CD4-positive, alpha-beta T cell treated with Interleukin-1 beta for 1 hour (primary cell): Measurements from ENCODE around the gene SLC9A9.
A peak's percentile ranks its signal among the peaks of the same experiment; 100 is the strongest.
"Not testable (repeated sequence)": the region's sequence is repeated elsewhere in the genome, so short reads cannot be mapped to it uniquely, and the experiment has no call there.

ENCODE experiments used
- DNase-seq, 2 donors: peaks; one replicate each; pipeline ENCODE4 v3.0.0-alpha.2; 2020 to 2022

SLC9A9 gene

DNA sequence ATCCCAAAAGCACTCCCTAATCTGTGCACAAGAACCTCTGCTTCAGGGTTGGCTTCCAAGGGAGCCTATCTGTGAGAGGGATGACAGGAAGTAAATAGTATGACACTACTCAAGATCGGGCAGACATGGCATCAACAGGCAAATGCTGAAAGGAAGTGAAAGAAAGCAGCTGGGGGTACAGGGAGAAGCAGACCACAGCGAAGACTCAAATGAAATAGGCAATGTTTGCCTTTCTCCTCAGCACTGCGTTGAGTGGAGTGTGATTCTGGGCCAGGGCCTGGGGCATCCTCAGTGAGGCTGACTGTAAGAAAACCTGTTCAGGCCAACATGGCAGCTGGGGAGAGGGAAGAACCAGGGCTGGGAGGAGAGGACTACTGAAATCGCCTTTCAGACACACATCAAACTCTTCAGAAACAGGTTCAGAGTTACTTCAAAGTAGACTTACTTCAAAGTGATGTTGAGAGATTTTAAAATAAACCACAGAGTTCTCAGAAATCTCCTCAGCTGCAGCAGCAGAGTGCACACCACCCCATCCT lies 96.6 kb downstream of the SLC9A9 start:
- peak; percentile 18 to 22 for DNase-seq

DNA sequence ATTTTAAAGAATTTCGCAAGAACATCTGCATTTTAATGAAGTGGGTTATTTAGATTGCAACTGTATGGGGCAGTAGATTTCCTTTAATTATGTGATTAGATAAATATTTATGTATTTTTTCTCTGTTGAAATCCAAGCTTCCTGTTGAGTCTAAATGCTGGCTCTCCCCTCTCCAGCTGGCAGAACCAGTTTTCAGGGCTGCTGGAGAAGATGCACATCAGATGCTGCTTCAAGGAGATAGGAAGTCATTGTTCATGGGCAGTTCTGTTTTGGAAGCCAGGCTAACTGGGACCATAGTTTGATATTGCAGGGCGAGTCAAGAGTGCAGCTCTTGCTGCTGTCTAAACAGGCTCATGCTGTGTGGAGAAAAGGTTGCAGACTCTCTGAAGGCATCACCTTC lies 97.4 kb downstream of the SLC9A9 start:
- DNase-seq, result no peak

DNA sequence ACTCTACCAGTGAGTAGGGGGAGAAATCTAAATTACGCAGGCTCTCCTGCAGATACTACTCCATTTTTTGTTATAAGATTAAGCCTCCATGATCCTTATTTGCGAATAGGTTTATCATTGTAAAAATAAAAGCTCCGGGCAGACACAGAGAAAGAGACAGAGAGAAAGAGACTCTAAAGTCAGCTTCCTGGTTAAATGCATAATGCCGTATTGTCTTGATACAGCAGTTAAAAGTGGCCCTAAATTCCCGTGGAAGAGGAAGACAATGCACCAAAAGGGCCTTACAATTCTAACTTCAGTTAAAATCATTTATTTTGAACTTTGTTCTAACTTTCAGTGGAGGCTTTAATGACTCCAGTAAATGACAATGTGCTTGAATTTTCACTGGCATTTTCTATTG lies 98.3 kb downstream of the SLC9A9 start:
- DNase-seq, result no peak

DNA sequence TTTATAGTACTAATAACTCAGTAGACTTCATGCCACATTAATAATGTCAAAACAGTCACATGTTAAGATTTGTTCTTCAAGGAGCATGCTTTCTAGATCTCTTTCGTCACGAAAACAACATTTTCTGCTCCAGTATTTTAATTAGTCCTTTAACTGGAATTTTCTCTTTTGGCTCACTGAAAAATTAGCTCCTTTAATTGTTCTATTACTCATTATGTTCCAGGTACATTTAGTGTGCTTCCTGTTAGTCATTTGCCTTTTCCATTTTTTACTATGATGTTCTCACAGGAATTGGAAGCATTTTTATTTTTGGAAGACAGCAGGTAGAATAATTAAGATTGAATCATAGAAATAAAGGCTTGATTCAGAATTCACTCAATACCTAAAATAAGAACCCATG lies 111.2 kb downstream of the SLC9A9 start:
- DNase-seq, result no peak

DNA sequence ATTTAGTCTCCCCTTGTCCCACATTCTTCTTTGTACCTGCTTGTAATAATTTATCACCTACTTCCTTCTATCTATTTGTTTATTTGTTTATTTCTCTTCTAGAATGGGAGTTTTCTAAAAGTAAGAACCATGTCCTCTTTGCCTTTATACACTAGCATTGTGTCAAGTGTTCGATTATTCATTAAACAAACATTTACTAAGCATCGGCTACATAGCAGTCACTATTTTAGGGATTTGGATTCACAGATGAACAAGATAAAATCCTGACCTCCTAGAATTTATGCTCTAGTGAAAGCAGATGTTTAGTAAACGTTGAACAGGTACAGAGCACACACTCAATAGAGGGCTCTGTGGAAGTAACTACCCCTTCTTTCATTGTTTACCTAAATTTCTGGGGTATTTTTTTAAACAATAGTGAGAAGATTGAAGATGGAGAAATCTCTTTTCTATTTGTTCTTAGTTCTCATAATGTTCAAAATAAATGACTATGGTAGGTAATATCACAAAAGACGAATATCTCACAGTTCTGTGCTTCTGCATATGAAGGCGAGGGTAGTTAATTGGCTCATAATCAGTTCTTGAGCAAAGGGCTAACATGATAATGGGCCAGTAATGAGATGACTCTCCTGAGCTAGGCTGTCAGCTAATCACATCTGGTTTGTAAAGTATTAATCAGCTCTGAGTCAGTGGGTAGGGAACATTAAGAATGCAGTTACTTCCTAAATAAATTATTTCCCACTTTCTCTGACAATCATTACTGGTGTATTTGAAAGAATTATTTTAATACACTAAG lies 111.9 kb downstream of the SLC9A9 start:
- no peak for DNase-seq

DNA sequence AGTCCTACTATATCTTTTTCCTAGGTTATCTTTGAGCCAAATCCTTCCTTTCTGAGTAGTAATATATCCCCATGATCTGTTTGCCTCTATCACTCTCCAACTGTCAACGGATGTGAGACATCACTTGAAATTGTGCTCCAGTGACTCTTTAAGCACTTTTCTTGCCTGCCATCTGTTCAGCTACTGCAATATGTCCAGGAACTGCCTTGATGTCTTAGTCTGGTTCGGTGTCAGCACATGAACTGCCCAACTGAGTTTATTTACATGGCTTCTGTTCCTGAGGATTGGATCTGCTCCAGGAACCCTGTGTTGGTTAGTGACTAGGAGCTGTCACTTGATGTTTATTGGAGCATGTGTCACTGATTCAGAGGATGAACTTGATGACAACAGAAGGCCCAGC lies 116.5 kb downstream of the SLC9A9 start:
- DNase-seq, result no peak

DNA sequence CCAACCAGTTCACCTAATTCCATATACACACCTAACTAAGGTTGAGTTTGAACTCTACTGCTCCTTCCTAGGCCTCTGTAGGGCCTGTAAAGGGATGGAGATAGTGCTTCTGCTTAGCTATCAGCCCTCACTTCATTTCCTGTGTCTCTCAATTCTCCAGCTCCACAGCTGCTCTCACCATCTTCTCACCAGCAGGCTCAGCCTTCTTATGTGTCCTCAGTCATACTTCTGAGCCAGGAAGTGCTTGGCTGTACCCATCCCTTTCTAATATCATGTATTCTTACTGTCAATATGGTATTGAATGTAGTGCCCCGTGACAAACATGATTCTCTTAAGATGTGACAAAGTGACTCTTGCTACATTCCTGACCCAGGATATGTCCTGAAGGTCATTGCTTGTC lies 116.9 kb downstream of the SLC9A9 start:
- no peak for DNase-seq

DNA sequence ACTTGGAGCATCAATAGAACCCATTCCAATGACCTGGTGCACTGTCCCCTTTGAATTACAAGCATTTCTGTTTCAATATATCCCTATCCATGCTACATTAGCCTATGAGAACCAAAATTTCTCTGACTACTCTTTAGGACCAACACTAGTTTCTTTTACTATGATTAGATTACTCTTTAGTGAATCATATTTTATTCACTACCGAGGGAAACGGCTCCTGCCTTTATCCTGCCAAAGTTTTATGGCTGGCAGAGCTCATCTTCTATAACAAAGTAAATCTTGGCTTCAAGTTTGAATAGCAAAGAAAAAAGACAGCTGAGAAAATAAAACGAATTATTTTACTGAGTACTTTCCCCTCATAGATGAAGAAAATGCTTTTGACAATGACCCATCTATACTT lies 120.9 kb downstream of the SLC9A9 start:
- no peak for DNase-seq

DNA sequence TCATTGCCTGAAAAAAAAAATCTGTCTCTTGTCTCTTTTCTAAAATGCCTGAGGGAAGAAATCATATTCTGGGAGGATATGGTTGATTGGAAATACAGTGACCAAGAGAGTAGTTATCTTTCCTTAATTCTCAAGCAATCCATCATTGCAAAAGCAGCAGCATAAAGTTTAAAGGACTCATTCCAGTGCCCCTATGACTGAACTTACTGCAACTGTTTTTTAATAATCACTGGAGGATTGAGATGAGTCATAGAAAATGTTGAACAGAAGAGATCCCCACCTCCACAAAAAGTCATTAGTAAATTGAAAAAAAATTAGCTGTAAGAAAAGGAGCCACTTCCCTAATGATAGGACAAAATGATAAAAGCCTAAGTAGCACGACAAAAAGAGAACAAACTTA lies 121.5 kb downstream of the SLC9A9 start:
- DNase-seq, result no peak

DNA sequence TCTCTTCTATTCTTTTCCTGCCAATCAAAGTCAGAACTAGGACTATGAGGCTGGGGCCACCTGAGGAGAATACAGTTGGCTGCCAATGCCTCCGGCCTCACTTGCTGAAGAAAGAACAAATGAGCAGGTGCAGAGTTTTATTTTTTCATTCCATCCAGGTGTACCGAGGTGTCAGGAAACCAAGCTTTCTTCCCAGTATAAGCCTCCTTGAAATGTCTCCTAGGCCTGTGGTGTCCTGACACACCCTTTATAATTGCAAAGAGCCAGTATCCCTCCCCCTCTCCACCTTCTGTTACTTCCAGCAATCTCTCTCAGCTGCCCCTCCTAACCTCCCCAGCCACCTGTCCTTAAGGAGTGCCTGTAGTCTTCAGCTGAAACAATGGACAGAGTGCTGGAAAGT lies 127.9 kb downstream of the SLC9A9 start:
- DNase-seq, result no peak

DNA sequence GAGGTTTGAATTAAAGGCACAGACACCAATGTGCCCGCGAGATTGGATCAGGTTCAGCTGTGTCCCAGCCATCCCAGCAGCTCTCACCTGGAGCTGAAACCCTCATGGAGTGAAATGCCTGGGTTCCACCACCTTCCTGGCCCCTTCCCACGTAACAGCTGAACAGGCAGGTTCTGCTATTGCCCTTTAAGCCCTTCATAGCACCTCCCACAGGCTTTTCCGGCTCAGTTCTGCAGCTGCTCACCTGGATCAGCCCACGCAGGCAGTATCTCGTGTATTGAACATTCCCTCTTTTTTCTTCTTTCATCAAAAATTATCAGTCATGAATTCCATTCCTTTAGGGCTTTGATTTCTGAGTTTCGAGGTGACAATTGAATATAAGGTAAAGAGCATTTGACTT lies 129.8 kb downstream of the SLC9A9 start:
- no peak for DNase-seq

DNA sequence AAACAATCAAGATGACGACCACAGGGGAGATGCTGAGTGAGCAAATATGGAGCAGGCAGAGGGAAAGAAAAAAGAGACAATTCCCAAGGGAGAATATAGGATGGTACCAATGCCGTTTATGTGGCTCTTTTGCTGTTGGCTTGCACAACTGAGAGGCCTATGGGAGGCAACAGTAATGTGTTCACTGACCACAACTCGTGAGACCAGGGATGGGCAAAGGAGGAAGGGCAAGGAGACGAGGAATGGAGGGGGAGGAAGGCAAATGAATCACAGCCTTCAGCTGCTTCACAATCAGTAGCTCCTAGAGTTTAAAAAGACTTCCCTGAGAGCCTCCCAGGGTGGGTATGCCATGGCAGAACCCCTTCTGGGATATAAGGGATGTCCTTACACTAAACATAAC lies 131.5 kb downstream of the SLC9A9 start:
- DNase-seq, result no peak

DNA sequence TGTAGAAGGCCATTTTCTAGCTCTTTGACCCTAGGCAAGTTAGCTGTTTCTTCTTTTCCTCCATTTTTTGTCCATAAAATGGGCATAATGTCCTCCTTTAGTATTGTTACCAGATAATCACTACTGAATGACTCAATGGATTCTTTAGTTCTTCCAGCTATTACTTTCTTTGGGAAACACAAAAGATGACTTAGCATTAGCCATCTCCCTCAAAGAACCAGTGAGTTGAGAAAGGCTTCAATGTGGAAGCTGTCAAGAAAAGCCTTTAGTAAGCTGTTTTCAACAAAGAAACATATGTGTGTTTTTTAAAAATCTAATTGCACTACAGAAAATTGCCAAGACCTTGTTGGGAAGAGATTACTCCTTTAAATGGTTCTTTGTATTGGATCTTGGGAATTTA lies 135.7 kb downstream of the SLC9A9 start:
- DNase-seq, result no peak

DNA sequence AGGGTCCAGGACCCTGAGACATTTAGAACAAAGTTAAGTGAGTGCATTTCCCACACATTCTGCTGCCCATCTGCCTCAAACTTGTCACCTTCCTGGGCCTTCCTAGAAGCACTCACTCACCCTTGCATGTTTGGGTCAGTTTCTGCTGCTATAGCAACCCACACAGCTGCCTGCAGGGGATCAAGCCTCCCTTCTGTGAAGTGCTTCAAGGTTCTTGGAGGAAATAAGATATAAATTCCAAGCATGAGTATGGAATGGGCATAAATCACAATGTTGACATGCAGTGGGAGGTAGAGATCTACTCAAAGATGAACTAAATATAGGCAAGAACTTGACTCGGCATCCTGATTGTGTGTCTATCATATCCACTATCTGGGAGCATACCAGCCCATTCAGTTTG lies 140.4 kb downstream of the SLC9A9 start:
- no peak for DNase-seq

DNA sequence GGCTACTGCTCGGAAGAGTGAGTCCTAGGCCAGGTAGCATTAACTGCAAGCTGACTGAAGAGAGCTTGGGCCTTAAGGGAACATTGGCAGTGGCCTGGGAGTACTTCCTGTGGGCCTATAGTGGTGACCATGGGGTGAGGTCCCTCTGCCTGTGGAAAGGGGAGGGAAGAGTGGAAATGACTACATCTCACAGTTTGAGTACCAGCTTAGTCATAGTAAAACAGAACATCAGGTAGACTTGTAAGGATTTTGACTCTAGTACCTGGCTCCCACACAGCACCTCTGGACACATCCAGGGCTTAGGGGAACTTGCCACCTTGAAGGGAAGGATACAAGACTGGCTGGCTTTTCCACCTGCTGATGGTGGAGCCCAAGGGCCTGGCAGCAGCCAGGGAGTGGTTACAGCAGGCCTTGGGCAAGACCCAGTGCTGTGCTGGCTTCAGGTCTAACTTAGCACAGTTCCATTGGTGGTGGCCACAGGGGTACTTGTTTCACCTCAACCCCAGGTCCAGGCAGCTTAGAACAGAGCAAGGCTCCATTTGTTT lies 147.8 kb downstream of the SLC9A9 start:
- DNase-seq, result no peak

DNA sequence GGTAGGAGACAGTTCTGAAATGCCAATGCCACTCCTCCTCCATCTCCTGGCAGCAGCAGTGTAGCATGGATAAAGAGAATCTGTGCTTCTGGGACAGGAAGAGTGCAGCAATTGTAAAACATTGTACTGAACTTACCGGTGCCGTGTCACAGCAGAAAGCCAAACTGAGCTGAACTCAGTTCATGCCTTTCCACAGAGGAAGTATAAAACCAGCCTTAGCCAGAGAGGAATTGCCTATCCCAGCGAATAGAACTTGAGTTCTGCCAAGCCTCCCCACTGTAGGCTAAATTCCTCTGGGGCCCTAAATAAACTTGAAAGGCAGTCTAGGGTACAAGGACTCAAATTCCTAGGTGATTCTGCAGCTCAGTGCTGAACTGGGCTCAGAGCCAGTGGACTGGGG lies 148.8 kb downstream of the SLC9A9 start:
- no peak for DNase-seq

DNA sequence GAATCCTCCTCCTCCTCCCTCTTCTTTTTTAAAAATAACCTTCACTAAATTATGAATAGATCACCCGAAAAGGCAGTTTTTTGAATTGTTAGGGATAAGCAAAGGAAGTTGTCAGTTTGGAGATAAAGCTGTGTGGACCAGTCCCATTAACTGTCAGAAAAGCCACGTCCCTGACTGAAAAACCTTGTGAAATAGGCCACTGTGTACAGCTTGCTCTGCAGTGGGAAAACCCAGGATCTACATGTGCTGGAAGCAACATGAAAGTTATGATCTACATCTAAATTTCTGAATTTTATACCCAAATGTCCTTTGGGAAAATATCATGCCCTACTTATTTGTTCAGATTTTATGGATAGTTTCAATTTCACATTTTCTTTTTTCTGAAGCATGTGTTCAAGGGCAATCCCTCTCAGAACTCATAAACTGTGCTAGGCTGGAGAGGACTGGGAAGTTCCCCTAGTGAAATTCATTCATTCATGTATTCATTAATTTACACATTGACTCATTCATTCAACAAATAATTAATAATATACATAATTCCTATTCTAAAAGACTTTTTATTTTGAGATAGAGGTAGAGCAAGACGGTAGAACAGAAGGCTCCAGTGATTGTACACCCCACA lies 149.5 kb downstream of the SLC9A9 start:
- DNase-seq, result no peak

DNA sequence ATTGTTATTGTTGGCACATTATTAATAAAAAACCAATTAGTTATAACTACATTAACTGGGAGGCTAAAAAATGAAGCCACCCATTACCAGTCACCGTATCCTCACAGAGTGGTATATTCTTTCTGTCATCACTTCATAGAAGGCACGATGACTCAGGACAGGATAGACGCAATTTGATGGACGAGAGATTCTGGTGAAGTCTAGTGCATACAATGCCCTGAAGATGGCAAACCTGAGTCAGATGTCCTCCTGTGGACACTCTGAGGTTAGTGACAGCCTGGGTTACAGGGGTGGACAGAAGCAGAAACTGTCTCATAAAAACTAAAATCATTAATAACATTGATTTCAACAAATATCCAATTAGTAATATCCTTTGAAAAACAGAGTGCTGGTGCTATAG lies 150.3 kb downstream of the SLC9A9 start:
- DNase-seq, result no peak

DNA sequence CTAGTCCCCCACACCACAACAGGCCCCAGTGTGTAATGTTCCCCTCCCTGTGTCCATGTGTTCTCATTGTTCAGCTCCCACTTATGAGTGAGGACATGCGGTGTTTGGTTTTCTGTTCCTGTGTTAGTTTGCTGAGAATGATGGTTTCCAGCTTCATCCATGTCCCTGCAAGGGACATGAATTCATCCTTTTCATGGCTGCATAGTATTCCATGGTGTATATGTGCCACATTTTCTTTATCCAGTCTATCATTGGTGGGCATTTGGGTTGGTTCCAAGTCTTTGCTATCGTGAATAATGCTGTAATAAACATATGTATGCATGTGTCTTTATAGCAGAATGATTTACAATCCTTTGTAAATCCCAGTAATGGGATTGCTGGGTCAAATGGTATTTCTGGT lies 152.9 kb downstream of the SLC9A9 start:
- DNase-seq, result not testable (repeated sequence)

DNA sequence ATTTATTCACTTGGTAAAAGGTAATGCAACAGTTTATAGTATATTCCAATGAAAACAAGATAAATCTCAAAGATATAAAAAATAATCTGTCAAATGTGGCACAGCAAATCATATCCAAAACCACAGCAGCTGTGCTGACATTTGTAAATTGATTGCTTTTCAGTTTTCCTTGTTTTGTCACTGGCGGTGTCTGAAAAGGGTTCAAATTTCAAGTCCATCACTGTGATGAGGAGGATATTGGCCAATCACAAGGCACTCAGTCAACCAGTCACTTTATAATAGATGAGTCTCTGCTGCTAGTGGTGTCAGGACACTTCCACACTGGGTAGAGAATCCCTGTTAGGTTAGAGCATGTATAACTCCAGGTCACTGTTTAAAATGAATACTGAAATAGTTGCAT lies 154.8 kb downstream of the SLC9A9 start:
- DNase-seq, result no peak

DNA sequence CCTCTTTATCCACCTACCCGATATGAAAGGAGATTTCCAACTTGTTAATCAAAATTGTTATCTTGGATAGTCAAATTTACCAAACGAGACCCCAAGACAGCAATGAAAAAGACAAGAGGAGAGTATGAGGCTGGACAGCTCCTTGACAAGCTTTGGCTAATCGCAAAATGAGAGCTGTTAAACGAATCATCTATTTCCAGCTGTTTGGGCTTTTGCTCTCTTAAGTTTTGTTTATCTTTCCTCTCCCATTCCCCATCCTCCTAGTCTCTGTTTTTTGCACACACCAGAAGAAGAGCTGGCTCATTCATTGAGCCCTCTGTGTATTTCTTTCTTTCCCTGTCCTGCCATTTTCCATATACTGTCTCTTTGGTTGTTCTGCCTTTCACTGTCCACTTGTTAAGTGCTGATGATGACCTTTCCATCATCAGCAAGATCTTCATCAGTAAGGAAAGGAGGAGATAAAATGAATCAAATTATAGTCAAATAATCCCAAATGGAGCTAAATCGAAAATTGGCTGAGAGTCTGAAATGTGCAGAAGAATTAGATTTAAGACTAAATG lies 161.6 kb downstream of the SLC9A9 start:
- no peak for DNase-seq

DNA sequence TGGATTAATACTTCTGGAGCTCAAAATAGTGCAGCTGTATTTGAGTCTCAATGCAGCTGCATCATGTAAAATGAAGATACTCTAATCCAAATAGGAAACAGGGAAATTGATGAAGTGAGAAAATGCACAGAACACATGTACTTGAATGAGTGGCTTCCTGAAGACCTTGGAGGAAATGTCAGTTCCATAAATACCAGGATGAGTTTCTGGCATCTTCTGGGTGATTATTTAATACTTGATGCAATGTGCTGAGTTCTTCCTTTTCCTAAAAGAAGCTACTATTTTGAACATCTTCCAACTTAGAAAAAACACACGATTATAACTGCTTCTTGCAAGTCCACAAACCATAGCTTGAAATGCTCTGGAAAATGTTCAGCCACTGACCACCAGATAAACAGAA lies 162.8 kb downstream of the SLC9A9 start:
- no peak for DNase-seq

DNA sequence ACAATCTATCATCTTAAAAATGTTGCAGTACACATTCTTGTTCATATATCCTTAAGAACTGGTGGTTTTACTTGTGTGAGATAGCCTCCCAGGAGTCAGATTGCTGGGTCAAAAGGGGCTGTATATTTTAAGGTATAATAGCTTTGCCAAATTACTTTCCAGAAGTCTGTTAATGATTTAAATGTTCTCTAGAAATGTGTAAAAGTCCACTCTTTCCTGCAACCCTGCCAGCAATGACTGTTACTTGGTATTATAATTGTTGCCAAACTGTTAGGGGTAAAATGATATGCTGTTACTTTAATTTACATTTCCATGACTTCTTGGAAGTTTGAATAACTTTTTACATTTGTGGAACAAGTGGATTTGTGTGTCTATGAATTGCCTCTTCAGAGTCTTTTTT lies 170.8 kb downstream of the SLC9A9 start:
- no peak for DNase-seq

DNA sequence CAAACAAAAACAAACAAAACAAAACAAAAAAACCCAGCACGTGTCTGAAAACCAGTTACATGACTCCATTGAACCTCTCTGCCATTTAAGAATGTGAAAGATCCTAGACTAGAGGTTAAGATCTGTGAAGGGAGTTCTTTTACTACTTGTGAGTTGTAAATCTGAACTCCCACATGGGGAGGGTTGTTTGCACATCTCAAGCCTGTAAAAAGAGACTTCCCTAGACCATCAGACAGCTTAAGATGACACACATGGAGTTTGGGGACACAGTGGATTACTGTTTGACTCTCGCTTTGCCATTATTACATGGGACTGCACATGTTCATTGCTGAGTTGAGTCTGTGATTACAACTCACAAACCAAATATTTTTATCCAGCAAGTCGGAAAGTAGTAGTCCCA lies 171.5 kb downstream of the SLC9A9 start:
- no peak for DNase-seq
